Superior temporal gyrus (tissue), 1 donor: ENCODE data around the gene CCDC33.
"Not testable (repeated sequence)": the region's sequence is repeated elsewhere in the genome, so short reads cannot be mapped to it uniquely, and the experiment has no call there.

ENCODE experiments used
- DNase-seq: peaks from one replicate; pipeline ENCODE4 v3.0.0-alpha.2; 2016; ENCODE audit errors: extremely low spot score

CCDC33 gene

DNA sequence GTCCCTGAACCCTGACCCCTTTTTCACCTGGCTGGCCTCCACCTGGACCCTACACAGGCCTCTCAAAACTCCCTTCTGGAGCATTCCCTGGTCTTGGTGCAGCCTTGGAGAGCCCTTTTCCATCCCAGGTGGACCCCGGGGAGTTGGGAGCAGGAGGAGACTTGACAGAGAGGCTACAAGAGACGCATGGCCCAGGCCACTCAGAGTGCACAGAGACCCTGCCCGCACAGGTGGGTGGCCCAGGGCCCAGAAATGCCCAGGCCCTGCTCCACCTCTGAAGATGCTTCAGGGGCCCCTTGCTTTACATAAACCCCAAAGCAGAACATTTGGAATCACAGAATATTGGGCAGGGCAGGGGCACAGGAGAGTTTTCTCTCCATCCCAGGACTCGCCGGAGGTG is 97.0 kb downstream of the CCDC33 start:
- no peak for DNase-seq

- DNase-seq: no peak
Observed at GRCh38 chr15:74333662-74334061, 97.5 kb downstream of the CCDC33 start.

DNA sequence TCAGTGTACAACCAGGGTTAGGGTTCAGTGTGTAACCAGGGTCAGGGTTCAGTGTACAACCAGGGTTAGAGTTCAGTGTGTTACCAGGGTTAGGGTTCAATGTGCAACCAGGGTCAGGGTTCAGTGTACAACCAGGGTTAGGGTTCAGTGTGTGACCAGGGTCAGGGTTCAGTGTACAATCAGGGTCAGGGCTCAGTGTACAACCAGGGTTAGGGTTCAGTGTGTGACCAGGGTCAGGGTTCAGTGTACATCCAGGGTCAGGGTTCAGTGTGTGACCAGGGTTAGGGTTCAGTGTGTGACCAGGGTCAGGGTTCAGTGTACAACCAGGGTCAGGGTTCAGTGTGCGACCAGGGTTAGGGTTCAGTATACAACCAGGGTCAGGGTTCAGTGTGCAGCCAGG is 98.0 kb downstream of the CCDC33 start:
- no peak for DNase-seq

GRCh38 chr15:74335396-74335795 is 99.3 kb downstream of the CCDC33 start:
- DNase-seq: no peak

GRCh38 chr15:74336061-74337005 is 100.2 kb downstream of the CCDC33 start:
- no peak for DNase-seq

- DNase-seq: no peak
Observed at GRCh38 chr15:74337146-74337545, 101.0 kb downstream of the CCDC33 start.

- no peak for DNase-seq
Observed at GRCh38 chr15:74337607-74338211, 101.6 kb downstream of the CCDC33 start.

GRCh38 chr15:74338676-74339075 is 102.5 kb downstream of the CCDC33 start:
- no peak for DNase-seq

- DNase-seq: no peak
Observed at GRCh38 chr15:74339371-74339770, 103.2 kb downstream of the CCDC33 start.

- no peak for DNase-seq
Observed at GRCh38 chr15:74340150-74340549, 104.0 kb downstream of the CCDC33 start.

- DNase-seq: no peak
Observed at GRCh38 chr15:74343127-74343796, 107.1 kb downstream of the CCDC33 start.

DNA sequence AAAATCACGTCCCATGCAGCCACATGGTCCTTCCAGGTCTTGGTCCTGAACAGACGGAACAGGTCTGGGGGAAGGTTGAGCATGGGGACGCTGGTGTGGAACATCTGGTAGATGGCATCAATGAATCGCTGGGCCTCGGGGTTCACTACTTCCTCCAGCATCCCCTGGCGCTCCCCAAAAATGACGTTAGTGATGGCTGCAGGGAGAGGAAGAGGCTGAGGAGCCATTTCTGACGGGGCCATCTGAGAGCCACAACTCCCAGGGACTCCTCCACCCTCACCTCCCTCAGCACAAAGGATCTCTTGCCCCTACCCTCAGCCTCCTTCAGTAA is 107.6 kb downstream of the CCDC33 start:
- DNase-seq: no peak

GRCh38 chr15:74345051-74345450 is 108.9 kb downstream of the CCDC33 start:
- no peak for DNase-seq

DNA sequence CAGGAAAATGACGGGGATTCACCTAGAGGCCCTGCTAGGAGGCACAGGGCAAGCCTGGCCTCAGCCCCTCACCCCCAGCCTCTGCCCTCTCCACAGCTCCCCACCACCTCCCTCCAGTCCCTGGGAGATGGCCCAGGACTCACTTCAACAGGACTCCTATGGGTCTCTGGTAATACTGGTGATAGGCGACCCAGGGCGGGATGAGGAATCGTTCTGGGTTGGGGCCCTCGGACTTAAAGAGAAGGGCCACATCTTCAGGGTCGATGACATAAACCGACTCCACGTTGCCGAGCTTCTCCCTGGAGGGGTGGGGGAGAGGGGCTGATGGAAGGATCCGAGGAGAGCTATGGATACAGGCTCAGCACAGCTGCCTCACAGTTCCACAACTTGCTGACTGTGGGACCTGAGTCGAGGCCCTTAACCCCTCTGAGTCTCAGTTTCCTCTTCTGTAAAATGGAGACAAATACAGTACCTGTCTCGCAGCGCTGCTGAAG is 111.7 kb downstream of the CCDC33 start:
- no peak for DNase-seq

GRCh38 chr15:74349241-74349778 is 113.2 kb downstream of the CCDC33 start:
- no peak for DNase-seq

DNA sequence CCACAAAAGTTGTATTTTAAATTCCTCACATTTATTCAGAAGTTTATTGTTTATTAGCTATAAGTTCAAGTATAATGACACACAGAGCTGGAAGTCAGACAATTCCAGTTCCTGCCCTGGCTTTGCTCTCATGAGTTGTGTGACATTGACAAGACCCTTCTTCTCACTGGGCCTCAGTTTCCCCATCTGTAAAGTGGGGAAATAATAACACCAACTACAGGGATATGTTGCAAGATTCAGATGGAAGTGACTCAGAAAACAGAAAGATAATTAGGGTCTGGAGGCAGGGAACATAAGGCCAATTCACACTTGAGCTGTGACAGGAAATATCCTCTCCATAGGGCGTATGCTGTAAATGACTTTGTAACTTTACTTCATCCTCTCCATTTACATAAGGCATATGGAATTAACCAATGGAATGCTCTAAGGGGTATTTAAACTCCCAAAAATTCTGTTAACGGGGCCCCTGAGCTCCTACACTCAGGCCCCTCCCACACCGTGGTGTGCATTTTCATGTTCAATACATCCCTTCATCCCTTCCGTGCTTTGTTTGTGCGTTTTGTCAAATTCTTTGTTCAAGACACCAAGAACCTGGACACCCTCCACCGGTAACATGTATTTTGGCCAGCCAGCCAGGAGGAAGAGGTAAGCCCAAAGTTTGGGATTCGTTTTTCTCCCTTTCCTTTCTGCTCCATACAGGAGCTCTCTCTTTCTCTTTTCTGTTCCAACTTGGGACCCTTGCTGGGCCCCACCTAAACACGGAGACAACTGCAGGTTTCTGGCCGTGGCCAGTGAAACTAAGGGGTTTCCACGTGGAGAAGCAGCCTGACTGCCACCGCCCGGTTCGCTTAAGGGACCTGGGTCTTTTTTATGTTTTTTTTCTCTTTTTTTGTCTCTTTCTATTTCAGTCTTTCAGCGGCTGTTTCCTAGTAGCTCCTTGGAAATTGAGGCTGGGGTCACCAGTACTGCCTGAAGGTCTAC is 114.5 kb downstream of the CCDC33 start:
- no peak for DNase-seq

DNA sequence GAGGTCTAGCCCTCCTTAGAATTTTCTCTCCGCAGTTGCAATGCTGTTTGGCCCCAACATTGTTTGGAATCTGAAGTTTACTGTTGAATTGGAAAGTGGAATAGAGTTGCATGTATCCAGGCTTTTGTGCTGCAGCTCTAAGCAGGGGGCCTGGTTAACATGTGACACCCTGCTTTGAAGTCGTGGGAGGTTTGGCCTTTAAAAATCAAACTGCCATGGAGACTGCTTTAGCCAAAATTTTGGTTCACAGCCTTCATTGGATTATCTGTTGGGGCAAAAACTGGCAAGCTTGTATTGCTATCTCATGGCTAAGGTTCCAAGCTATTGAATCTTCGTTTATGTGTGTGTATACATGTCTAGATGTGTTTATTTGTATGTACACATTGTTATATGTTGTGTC is 115.5 kb downstream of the CCDC33 start:
- no peak for DNase-seq

DNA sequence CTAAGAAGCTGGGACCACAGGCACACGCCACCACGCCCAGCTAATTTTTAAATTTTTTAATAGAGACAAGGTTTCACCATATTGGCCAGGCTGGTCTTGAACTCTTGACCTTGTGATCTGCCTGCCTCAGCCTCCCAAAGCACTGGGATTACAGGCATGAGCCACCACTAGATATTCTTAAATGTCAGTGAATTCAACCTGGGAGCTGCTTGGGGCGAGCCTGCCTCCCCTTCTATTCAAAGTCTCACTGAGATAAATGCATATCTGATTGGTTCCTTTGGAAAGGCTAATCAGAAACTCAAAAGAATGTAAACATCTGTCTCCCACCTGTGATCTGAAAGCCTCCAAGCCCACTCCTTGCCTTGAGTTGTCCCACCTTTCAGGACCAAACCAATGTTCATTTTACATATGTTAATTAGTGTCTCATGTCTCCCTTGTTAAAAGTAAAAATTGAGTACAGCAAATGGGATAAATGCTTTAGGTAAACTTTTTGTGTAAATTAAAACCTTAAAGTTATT is 116.3 kb downstream of the CCDC33 start:
- no peak for DNase-seq

DNA sequence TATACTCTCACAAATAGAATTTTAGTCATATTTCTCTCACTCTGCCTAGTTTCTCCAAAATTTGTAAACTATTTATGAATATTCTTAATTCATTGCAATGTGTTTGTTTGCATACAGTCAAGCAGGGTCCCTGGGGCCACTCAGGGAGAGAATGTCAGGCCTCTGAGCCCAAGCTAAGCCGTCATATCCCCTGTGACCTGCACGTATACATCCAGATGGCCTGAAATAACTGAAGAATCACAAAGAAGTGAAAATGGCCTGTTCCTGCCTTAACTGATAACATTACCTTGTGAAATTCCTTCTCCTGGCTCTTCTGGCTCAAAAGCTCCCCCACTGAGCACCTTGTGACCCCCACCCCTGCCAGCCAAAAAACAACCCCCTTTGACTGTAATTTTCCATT is 117.9 kb downstream of the CCDC33 start:
- DNase-seq: not testable (repeated sequence)

DNA sequence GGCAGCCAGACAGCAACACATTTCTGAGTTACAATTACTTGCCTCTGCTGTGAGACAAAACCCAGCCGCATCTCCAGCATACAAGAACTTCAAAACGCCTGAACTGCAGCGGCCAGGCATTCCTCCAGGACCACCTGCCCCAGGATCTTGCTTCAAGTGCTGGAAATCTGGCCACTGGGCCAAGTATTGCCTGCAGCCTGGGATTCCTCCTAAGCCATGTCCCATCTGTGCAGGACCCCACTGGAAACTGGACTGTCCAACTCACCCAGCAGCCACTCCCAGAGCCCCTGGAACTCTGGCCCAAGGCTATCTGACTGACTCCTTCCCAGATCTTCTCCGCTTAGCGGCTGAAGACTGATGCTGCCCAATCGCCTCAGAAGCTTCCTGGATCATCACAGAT is 119.9 kb downstream of the CCDC33 start:
- DNase-seq: not testable (repeated sequence)

- not testable (repeated sequence) for DNase-seq
Observed at GRCh38 chr15:74357514-74357913, 121.4 kb downstream of the CCDC33 start.
